Natural killer cell treated with Interleukin-12 subunit alpha and Interleukin-12 subunit beta and Interleukin-15 and Interleukin-18, amount 100 ng/mL, for 72 hours (primary cell): ENCODE data around the gene MIS18A. TPM values are rescaled to one million over a fixed set of nuclear protein-coding genes. Genes with fewer than 3 reads are reported as not detected.

Experiments used
- ATAC-seq, 2 donors: fragments of 150-1000 bp; cut with Tn5 transposase in 1 of 2; sonication (Bioruptor Pico), chemical (Tn5 transposase) in 1 of 2; 2 replicates each; pipeline ENCODE4 v1.10.0; 2021
- DNase-seq: peaks from one replicate; pipeline ENCODE4 v3.0.0; 2022; ENCODE audit warnings: low spot score
- H3K27ac Mint-ChIP-seq, 2 donors: 1 replicate in 1 of 2; 2 replicates in 1 of 2; pipeline ENCODE4 v1.8.0; 2022; ENCODE audit warnings: mixed read lengths in 2 of 2, mild to moderate bottlenecking in 1 of 2, moderate library complexity in 1 of 2
- H3K27me3 Mint-ChIP-seq, 2 donors: 1 replicate in 1 of 2; 2 replicates in 1 of 2; pipeline ENCODE4 v1.8.0; 2022; ENCODE audit warnings: mixed read lengths in 2 of 2
- H3K36me3 Mint-ChIP-seq: one replicate; pipeline ENCODE4 v1.8.0; 2022; ENCODE audit warnings: mixed read lengths
- H3K4me1 Mint-ChIP-seq, 2 donors: 1 replicate in 1 of 2; 2 replicates in 1 of 2; pipeline ENCODE4 v1.8.0; 2022; ENCODE audit warnings: low read depth in 2 of 2, mixed read lengths in 2 of 2, mild to moderate bottlenecking in 1 of 2
- H3K4me3 Mint-ChIP-seq: one replicate; pipeline ENCODE4 v1.8.0; 2022; ENCODE audit warnings: mixed read lengths
- H3K9me3 Mint-ChIP-seq: 2 replicates; pipeline ENCODE4 v1.8.0; 2022; ENCODE audit warnings: mixed read lengths
- total RNA-seq, 2 donors: library from RNA; stranded (reverse); gene quantifications; one replicate each; pipeline ENCODE4 v1.2.3, GENCODE V29; 2022

MIS18A gene, protein sequence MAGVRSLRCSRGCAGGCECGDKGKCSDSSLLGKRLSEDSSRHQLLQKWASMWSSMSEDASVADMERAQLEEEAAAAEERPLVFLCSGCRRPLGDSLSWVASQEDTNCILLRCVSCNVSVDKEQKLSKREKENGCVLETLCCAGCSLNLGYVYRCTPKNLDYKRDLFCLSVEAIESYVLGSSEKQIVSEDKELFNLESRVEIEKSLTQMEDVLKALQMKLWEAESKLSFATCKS
- total RNA-seq, result 10 to 100 TPM; 13.4 to 25.2 TPM

GRCh38 chr21:32278518-32279376 lies at the start of gene MIS18A:
Gene MIS18A, minus strand, starts transcription at chr21:32279049. Its CDS starts 35 bp downstream, at chr21:32279014.
- ATAC-seq (peak; percentile 95 to 96), DNase-seq (peak; percentile 97)
- Mint-ChIP-seq H3K4me3 (peak within 1 kb of the TSS; percentile 97), H3K27ac (peak within 1 kb of the TSS; percentile 88 to 97), H3K4me1 (peaks cover 15 to 36% of the 10 kb centered on the region in 2 donors), H3K9me3 (no peaks in the 10 kb centered on the region), H3K27me3 (no peaks in the 10 kb centered on the region), H3K36me3 (no peaks in the 10 kb centered on the region)

GRCh38 chr21:32328595-32328994 lies 49.7 kb upstream of the MIS18A start:
- H3K4me1 Mint-ChIP-seq, result peaks cover 0 to 6% of the 10 kb centered on the region in 2 donors

GRCh38 chr21:32325706-32326105 lies 46.9 kb upstream of the MIS18A start:
- H3K4me3 Mint-ChIP-seq, result no peak overlapping the region
- no peak for DNase-seq
- H3K27ac Mint-ChIP-seq, result peak overlapping the region in 1 of 2 donors; percentile 51
- H3K9me3 Mint-ChIP-seq, result no peaks in the 10 kb centered on the region
- peaks cover 42% of the 10 kb centered on the region for H3K36me3 Mint-ChIP-seq
- H3K27me3 Mint-ChIP-seq, result no peaks in the 10 kb centered on the region
- ATAC-seq, result no peak
- peaks cover 0 to 6% of the 10 kb centered on the region in 2 donors for H3K4me1 Mint-ChIP-seq

More at GRCh38 chr21:32328595-32328994, 49.7 kb upstream of the MIS18A start:
- H3K4me3 Mint-ChIP-seq, result no peak overlapping the region
- no peak overlapping the region for H3K27ac Mint-ChIP-seq
- peaks cover 50% of the 10 kb centered on the region for H3K36me3 Mint-ChIP-seq
- H3K9me3 Mint-ChIP-seq, result no peaks in the 10 kb centered on the region
- no peaks in the 10 kb centered on the region for H3K27me3 Mint-ChIP-seq
- ATAC-seq (no peak), DNase-seq (no peak)

GRCh38 chr21:32322676-32323075 lies 43.8 kb upstream of the MIS18A start:
- Mint-ChIP-seq H3K36me3 (peaks cover 33% of the 10 kb centered on the region), H3K27ac (no peak overlapping the region), H3K4me1 (peaks cover 0 to 6% of the 10 kb centered on the region in 2 donors), H3K4me3 (no peak overlapping the region), H3K9me3 (no peaks in the 10 kb centered on the region), H3K27me3 (no peaks in the 10 kb centered on the region)
- DNase-seq (no peak), ATAC-seq (peak in 1 of 2 donors; percentile 5)

DNA sequence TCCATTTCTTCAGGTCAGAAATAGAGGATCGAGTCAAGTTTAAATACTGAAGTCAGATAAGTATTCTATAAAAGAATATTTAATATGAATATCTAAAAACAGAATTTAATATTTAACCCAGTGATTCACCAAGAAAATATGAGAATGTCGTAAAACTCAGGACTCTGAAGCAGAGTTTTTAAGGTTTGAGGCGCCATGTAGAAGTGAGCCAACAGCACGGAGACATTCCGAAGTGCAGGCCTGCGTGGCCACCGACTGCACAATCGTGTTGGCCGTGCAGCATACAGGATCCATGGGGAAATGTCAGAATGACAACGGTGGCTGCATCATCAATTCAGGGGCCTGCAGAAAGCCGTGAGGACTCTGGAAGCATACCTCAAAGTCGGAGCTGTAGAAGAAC lies 43.3 kb upstream of the MIS18A start:
- Mint-ChIP-seq H3K9me3 (no peaks in the 10 kb centered on the region), H3K36me3 (peaks cover 29% of the 10 kb centered on the region), H3K27ac (no peak overlapping the region)

DNA sequence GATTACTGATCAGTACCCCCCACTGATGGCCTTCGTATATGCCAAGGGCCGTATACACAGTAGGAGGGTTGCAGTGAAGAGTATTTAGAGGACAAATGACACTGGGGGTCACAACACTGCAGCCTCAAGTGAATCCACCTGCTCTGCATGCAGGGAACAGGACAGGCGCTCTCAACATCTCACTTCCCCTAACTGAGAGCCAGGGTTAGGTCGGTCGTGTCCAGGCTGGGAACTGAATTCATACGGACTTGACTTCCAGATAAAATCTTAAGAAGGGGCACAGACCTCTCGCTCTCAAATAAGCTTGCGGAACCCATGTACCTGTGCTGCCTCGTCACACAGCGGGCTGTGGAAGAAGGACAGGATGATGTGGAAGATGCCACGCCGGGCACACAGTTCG lies 42.6 kb upstream of the MIS18A start:
- no peak for ATAC-seq
- H3K36me3 Mint-ChIP-seq, result peaks cover 25% of the 10 kb centered on the region
- no peak overlapping the region for H3K27ac Mint-ChIP-seq
- no peak for DNase-seq
- peaks cover 0 to 6% of the 10 kb centered on the region in 2 donors for H3K4me1 Mint-ChIP-seq
- no peaks in the 10 kb centered on the region for H3K27me3 Mint-ChIP-seq
- H3K9me3 Mint-ChIP-seq, result no peaks in the 10 kb centered on the region
- H3K4me3 Mint-ChIP-seq, result no peak overlapping the region

More for the DNA sequence above, 43.3 kb upstream of the MIS18A start:
- no peaks in the 10 kb centered on the region for H3K27me3 Mint-ChIP-seq
- H3K4me1 Mint-ChIP-seq, result peaks cover 0 to 6% of the 10 kb centered on the region in 2 donors
- H3K4me3 Mint-ChIP-seq, result no peak overlapping the region
- DNase-seq (no peak), ATAC-seq (no peak)

DNA sequence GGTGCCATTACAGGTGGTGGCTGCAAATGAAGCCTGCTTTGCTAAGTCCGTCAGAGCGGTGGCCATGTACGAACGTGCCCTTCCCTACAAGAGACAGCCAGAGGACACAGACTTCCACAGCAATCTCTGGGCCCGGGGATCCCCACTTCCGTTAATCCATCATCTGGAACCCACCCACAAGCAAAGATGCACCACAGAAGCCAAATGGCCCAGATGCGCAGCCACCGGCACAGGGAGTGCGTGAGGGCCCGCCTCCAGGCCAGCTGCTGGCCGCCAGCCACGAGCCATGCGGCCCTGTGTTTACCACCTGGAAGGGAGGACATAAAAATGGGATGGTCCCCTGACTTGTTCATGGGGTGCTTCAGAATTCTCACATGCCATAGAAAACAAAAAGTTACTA lies 41.9 kb upstream of the MIS18A start:
- no peak for DNase-seq
- H3K27me3 Mint-ChIP-seq, result no peaks in the 10 kb centered on the region
- no peaks in the 10 kb centered on the region for H3K9me3 Mint-ChIP-seq
- no peak for ATAC-seq
- no peak overlapping the region for H3K27ac Mint-ChIP-seq
- no peak overlapping the region for H3K4me3 Mint-ChIP-seq
- peaks cover 0 to 9% of the 10 kb centered on the region in 2 donors for H3K4me1 Mint-ChIP-seq
- H3K36me3 Mint-ChIP-seq, result peaks cover 24% of the 10 kb centered on the region

DNA sequence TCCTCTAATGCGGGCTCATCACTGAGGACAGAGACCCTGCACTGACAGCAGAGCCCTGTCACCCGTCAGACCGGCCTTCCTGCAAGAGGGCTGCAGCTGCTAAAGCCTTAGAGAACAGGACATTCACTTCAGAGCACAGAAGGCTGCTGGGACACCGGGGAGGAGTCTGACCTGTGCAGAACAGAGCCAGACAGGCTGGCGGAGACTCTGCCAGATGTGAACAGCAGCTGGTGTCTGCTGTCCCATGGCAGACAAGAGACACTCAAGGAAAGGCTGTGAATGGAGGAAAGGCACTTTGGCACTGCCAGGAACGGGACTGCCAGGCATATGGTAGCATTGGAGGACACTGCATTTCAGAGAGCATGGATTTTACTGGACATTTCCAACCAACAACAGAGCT lies 41.2 kb upstream of the MIS18A start:
- H3K27ac Mint-ChIP-seq, result no peak overlapping the region
- no peak for ATAC-seq
- DNase-seq, result no peak
- H3K4me1 Mint-ChIP-seq, result peaks cover 0 to 4% of the 10 kb centered on the region in 2 donors
- peaks cover 18% of the 10 kb centered on the region for H3K36me3 Mint-ChIP-seq
- no peaks in the 10 kb centered on the region for H3K9me3 Mint-ChIP-seq
- H3K27me3 Mint-ChIP-seq, result no peaks in the 10 kb centered on the region
- H3K4me3 Mint-ChIP-seq, result no peak overlapping the region

GRCh38 chr21:32319012-32319411 lies 40.2 kb upstream of the MIS18A start:
- no peak overlapping the region for H3K27ac Mint-ChIP-seq
- DNase-seq (no peak), ATAC-seq (no peak)
- no peak overlapping the region for H3K4me3 Mint-ChIP-seq
- H3K36me3 Mint-ChIP-seq, result peaks cover 11% of the 10 kb centered on the region
- H3K4me1 Mint-ChIP-seq, result peaks cover 0 to 3% of the 10 kb centered on the region in 2 donors
- no peaks in the 10 kb centered on the region for H3K9me3 Mint-ChIP-seq
- H3K27me3 Mint-ChIP-seq, result no peaks in the 10 kb centered on the region

GRCh38 chr21:32317726-32318125 lies 38.9 kb upstream of the MIS18A start:
- H3K27me3 Mint-ChIP-seq, result no peaks in the 10 kb centered on the region
- H3K4me1 Mint-ChIP-seq, result peaks cover 0 to 3% of the 10 kb centered on the region in 2 donors
- peaks cover 11% of the 10 kb centered on the region for H3K36me3 Mint-ChIP-seq
- H3K9me3 Mint-ChIP-seq, result no peaks in the 10 kb centered on the region
- H3K4me3 Mint-ChIP-seq, result no peak overlapping the region
- no peak overlapping the region for H3K27ac Mint-ChIP-seq
- no peak for DNase-seq
- no peak for ATAC-seq

GRCh38 chr21:32316361-32317215 lies 37.7 kb upstream of the MIS18A start:
- Mint-ChIP-seq H3K4me1 (peaks cover 0 to 3% of the 10 kb centered on the region in 2 donors), H3K9me3 (no peaks in the 10 kb centered on the region), H3K4me3 (no peak overlapping the region), H3K27me3 (no peaks in the 10 kb centered on the region), H3K36me3 (peaks cover 10% of the 10 kb centered on the region), H3K27ac (no peak overlapping the region)
- DNase-seq, result no peak
- peak in 1 of 2 donors; percentile 4 for ATAC-seq

- no peak for ATAC-seq
- Mint-ChIP-seq H3K27ac (no peak overlapping the region), H3K9me3 (no peaks in the 10 kb centered on the region), H3K27me3 (no peaks in the 10 kb centered on the region), H3K4me3 (no peak overlapping the region), H3K4me1 (peaks cover 0 to 3% of the 10 kb centered on the region in 2 donors), H3K36me3 (peaks cover 4% of the 10 kb centered on the region)
- no peak for DNase-seq
Observed at GRCh38 chr21:32315511-32316281, 36.8 kb upstream of the MIS18A start.

DNA sequence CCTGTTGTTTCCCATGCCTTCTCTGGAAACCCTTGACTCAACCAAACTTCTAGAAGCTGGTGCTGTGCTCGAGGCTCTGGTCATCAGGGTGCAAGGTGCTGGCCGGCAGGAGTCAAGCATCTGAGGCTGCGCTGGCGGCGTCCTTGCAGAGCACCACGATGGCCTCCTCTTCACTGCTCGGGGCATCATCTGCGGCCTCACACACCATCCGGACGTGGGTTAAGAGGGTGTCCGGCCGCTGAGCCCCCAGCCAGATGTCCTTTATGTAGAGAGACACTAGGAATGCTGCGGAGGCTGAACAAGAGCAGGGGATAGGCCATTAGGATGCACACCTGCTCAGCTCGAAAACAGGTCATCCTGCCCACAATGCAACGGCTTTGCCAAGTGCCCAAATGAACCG lies 36.0 kb upstream of the MIS18A start:
- ATAC-seq, result no peak
- H3K4me3 Mint-ChIP-seq, result no peak overlapping the region
- peaks cover 0 to 3% of the 10 kb centered on the region in 2 donors for H3K4me1 Mint-ChIP-seq
- H3K36me3 Mint-ChIP-seq, result peaks cover 4% of the 10 kb centered on the region
- DNase-seq, result no peak
- no peaks in the 10 kb centered on the region for H3K9me3 Mint-ChIP-seq
- H3K27ac Mint-ChIP-seq, result no peak overlapping the region
- H3K27me3 Mint-ChIP-seq, result no peaks in the 10 kb centered on the region
